ENCODE data around the gene RBM3. TPM values are rescaled to one million over a fixed set of nuclear protein-coding genes. Genes with fewer than 3 reads are reported as not detected.

RBM3 gene
- total RNA-seq, 1 experiment from 2014 or later = 528 TPM

DNA sequence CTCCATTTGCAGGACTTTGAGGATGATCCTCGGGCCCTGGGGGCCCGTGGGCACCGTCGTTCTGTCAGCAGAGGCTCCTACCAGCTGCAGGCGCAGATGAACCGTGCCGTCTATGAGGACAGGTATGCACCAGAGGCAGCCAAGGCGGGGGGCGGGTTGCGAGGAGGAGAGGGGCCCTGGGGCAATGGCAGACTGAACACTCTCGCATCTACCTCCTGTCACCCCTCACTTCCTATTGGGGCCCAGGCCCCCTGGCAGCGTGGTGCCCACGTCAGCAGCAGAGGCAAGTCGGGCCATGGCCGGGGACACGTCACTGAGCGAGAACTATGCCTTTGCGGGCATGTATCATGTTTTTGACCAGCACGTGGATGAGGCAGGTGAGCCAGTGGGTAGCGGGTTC, 25.1 kb downstream of the RBM3 start:
- Histone ChIP-seq H3K36me3 (ENCODE audit: control insufficient read depth, insufficient read depth, low read length) (peaks cover 2% of the 10 kb centered on the region; the same call in 1 of the 2 replicates), H3K4me1 (ENCODE audit: control insufficient read depth, insufficient read depth, low read length) (no peaks in the 10 kb centered on the region; the same call in 1 of the 2 replicates), H3K27ac (ENCODE audit: low read length) (no peak overlapping the region), H3K9me3 (ENCODE audit: control insufficient read depth, insufficient read depth, low read depth, low read length) (no peaks in the 10 kb centered on the region), H3K4me3 (ENCODE audit: low read depth in 2 of 2, low read length in 2 of 2) (no peak overlapping the region), H3K27me3 (ENCODE audit: control insufficient read depth, insufficient read depth, low read length) (no peaks in the 10 kb centered on the region)
- no peak for ATAC-seq
- ChIA-PET CTCF (no interaction called here), POLR2A (interaction anchor here (0.5 kb wide), 1 partner anchor 21 kb away, joined by 4 read pairs; no protein-coding TSS in a partner anchor)
- BruUV-seq (replicated peaks) = no TSS peak
- DNase-seq (ENCODE audit: low read depth, low spot score) = no peak
- no peak for TF ChIP-seq TCF7L2 (IDR thresholded peaks at IDR 0.05; ENCODE audit: low read depth, low read length)
- TF ChIP-seq POLR2AphosphoS5 (IDR thresholded peaks at IDR 0.05; ENCODE audit: low read depth, low read length) = no peak
- TF ChIP-seq, protein P1, sequence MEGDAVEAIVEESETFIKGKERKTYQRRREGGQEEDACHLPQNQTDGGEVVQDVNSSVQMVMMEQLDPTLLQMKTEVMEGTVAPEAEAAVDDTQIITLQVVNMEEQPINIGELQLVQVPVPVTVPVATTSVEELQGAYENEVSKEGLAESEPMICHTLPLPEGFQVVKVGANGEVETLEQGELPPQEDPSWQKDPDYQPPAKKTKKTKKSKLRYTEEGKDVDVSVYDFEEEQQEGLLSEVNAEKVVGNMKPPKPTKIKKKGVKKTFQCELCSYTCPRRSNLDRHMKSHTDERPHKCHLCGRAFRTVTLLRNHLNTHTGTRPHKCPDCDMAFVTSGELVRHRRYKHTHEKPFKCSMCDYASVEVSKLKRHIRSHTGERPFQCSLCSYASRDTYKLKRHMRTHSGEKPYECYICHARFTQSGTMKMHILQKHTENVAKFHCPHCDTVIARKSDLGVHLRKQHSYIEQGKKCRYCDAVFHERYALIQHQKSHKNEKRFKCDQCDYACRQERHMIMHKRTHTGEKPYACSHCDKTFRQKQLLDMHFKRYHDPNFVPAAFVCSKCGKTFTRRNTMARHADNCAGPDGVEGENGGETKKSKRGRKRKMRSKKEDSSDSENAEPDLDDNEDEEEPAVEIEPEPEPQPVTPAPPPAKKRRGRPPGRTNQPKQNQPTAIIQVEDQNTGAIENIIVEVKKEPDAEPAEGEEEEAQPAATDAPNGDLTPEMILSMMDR (IDR thresholded peaks at IDR 0.05) = no peak
- TF ChIP-seq SIN3A (IDR thresholded peaks at IDR 0.05; ENCODE audit: borderline replicate concordance, insufficient read depth, low read depth, low read length) = no peak
- in situ Hi-C loops (cut with HindIII; ENCODE audit: low pct_unique_long_range_greater_than_20kb, low sequenced_read_pairs) (no loop called here), intact Hi-C loops (cut with micrococcal nuclease; ENCODE audit: unreplicated experiment) (no loop called here)

DNA sequence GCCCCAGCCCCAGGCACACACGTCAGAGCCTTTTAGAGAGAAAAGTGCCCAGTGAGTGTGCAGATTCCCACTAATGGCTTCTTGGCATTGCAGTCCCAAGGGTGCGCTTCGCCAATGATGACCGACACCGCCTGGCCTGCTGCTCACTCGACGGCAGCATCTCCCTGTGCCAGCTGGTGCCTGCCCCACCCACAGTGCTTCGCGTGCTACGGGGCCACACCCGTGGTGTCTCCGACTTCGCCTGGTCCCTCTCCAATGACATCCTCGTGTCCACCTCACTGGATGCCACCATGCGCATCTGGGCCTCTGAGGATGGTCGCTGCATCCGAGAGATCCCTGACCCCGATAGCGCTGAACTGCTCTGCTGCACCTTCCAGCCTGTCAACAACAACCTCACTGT, 25.9 kb downstream of the RBM3 start:
- ChIA-PET POLR2A (interaction anchor here (0.6 kb wide), 1 partner anchor 18 kb away, joined by 10 read pairs; no protein-coding TSS in a partner anchor), CTCF (no interaction called here)
- Histone ChIP-seq H3K36me3 (ENCODE audit: control insufficient read depth, insufficient read depth, low read length) (peaks cover 2% of the 10 kb centered on the region; the same call in 1 of the 2 replicates), H3K4me3 (ENCODE audit: low read depth in 2 of 2, low read length in 2 of 2) (no peak overlapping the region), H3K27me3 (ENCODE audit: control insufficient read depth, insufficient read depth, low read length) (no peaks in the 10 kb centered on the region), H3K9me3 (ENCODE audit: control insufficient read depth, insufficient read depth, low read depth, low read length) (no peaks in the 10 kb centered on the region), H3K4me1 (ENCODE audit: control insufficient read depth, insufficient read depth, low read length) (no peaks in the 10 kb centered on the region; the same call in 1 of the 2 replicates), H3K27ac (ENCODE audit: low read length) (no peak overlapping the region)
- intact Hi-C loops (cut with micrococcal nuclease; ENCODE audit: unreplicated experiment) (no loop called here), in situ Hi-C loops (cut with HindIII; ENCODE audit: low pct_unique_long_range_greater_than_20kb, low sequenced_read_pairs) (no loop called here)
- no peak for DNase-seq (ENCODE audit: low read depth, low spot score)
- TF ChIP-seq TCF7L2 (IDR thresholded peaks at IDR 0.05; ENCODE audit: low read depth, low read length) (no peak), POLR2AphosphoS5 (IDR thresholded peaks at IDR 0.05; ENCODE audit: low read depth, low read length) (no peak), SIN3A (IDR thresholded peaks at IDR 0.05; ENCODE audit: borderline replicate concordance, insufficient read depth, low read depth, low read length) (no peak)
- TF ChIP-seq, protein P2, sequence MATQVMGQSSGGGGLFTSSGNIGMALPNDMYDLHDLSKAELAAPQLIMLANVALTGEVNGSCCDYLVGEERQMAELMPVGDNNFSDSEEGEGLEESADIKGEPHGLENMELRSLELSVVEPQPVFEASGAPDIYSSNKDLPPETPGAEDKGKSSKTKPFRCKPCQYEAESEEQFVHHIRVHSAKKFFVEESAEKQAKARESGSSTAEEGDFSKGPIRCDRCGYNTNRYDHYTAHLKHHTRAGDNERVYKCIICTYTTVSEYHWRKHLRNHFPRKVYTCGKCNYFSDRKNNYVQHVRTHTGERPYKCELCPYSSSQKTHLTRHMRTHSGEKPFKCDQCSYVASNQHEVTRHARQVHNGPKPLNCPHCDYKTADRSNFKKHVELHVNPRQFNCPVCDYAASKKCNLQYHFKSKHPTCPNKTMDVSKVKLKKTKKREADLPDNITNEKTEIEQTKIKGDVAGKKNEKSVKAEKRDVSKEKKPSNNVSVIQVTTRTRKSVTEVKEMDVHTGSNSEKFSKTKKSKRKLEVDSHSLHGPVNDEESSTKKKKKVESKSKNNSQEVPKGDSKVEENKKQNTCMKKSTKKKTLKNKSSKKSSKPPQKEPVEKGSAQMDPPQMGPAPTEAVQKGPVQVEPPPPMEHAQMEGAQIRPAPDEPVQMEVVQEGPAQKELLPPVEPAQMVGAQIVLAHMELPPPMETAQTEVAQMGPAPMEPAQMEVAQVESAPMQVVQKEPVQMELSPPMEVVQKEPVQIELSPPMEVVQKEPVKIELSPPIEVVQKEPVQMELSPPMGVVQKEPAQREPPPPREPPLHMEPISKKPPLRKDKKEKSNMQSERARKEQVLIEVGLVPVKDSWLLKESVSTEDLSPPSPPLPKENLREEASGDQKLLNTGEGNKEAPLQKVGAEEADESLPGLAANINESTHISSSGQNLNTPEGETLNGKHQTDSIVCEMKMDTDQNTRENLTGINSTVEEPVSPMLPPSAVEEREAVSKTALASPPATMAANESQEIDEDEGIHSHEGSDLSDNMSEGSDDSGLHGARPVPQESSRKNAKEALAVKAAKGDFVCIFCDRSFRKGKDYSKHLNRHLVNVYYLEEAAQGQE (IDR thresholded peaks at IDR 0.05; ENCODE audit: insufficient read depth in 1 of 2, low read depth in 2 of 2, low read length in 1 of 2) = no peak
- TF ChIP-seq, protein P1 (IDR thresholded peaks at IDR 0.05) = no peak
- no TSS peak for BruUV-seq (replicated peaks)
- no peak for ATAC-seq
